Dedifferentiated amniotic fluid mesenchymal stem cell (primary cell): ENCODE results near the gene NINL.

Source experiments
- DNase-seq: peaks from one replicate; pipeline ENCODE4 v3.0.0-alpha.2; 2016; ENCODE audit errors: extremely low spot score

NINL gene

DNA sequence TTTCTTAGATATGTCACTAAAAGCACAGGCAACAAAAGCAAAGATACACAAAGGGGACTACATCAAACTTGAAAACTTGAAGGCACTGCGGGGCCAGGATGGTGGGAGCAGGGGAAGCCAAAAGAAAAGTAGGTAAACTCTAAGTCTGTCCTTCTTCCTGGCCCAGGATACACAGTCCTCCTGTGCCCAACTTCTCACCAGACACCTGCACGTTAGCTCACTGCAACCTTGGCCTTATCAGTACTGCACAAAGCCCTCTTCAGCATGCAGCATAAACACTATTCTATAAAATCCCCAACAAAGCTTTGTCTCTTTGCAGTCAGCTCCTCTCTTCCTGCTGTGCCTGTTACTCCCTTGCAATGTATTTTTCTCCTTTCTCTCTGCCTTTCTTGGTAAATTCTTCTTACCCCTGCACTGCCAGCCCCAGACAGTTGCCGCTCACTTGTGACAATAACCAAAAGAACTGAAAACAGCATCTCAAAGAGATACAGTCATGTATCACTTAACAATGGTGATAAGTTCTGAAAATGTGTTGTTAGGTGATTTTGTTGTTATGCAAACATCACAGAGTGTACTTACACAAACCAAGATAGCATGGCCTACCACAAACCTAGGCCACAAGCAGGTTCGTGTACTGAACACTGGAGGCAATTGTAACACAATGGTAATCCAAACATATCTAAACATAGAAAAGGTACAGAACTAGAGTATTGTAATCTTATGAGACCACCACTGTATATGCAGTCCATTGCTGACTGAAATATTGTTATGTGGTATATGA lies 51.2 kb downstream of the NINL start:
- no peak for DNase-seq

DNA sequence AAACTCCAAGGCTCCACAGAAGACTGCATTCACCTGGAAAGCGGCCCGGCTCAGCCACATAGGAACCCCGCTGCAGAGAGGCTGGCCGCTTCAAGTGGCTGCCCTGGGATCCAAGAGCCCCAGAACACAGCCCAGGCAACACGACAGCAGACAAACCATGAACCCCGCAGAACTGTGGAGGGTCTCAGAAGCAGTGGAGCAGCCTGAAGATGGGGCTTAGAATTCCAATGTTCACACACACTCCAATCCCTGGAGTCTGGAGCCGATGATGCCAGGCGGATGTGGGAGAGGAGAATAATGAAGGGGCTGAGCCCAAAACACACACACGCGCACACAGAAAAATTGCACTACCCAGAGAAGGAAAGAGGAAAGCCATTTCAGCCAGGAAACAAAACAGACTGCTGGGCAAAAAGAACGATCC lies 52.4 kb downstream of the NINL start:
- DNase-seq = no peak

DNA sequence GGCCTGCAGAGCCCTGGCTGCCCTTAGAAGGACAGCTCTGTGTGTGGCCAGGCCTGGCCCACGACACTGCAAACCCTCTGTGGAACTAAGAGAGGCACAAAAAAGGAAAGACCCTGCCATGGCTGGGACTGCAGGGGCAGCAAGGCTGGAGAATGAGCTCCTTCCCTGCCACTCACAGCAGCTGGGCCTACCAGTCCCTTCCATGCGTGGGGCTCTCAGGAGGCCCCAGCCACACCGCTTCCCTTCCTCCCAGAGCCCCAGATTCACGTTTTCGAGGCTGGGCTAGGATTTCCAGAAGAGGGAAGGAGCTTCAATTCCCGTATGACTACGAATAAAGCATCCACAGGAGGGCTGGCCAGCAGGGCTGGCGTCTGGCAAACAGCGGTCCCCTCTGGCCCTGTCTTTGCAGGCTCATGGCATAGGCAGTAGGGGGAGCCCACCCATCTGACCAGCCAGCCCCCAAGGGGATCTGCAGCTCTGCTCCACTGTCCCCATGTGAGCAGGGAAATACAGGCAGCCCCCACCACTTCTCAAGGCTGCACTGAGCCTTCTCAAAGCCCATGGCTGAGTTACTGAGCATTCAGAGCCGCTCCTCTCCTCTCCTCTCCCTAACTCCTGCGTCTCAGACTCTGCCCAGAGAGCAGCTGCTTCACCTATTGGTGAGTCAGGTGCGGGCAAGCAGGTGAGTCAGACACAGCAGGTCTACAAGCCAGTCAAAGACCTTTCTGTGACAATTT lies 53.1 kb downstream of the NINL start:
- no peak for DNase-seq

DNA sequence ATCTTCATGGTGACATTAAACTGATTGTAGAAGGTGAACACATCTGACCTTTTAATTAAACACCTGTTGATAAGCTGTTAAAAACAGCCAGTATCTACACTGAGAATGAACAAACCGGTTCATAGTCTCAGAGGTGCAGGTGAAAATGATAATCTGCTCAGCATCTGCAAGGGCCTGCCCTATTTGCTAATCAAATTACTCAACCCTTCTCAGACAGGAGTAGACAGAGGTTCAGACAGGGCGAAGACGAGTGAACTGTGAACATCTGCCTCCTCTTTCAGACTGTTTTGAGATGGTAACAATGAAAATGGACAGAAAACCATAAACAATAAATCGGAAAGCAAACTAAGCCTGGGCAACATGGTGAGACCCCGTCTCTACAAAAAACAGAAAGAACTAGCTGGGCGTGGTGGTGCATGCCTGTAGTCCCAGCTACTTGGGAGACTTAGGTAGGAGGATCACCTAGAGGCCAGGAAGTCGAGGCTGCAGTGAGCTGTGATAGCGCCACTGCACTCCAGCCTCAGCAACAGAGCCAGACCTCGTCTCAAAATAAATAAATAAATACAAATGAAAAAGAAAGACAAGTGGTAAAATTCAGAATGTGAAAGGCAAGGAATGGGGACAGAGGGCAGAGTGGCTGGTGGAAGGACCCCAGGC lies 55.9 kb downstream of the NINL start:
- DNase-seq = no peak

DNA sequence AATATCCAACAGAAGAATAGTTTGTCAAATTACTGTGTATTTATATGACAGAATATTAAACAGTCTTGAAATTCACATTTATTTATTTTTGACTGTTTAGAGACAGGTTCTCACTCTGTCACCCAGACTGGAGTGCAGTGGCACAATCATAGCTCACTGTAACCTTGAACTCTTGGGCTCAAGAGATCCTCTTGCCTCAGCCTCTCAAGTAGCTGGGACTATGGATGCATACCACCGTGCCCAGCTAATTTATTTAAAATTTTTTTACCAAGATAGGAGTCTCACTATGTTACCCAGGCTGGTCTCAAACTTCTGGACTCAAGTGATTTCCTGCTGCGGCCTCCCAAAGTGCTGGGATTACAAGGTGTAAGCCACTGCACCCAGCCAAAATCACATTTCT lies 57.4 kb downstream of the NINL start:
- no peak for DNase-seq

DNA sequence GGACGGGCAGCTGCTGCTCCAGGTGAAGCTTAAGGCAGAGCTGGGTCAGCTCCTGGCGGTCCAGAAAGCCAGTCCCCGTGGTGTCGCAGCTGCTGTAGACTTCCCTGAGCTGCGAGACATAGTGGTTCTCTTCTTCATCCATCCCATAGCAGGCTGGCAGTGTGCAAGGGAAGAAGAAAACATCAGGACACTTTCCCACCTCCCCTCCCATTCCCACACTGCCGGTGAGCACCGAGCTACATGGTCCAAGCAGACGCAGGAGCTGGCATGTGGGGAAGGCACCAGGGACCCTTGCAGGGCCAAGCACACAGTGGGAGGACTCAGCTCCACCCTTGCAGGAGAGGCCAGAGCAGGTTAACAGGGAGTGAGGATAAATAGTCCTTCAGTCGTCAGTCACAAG lies 58.9 kb downstream of the NINL start:
- DNase-seq = no peak

DNA sequence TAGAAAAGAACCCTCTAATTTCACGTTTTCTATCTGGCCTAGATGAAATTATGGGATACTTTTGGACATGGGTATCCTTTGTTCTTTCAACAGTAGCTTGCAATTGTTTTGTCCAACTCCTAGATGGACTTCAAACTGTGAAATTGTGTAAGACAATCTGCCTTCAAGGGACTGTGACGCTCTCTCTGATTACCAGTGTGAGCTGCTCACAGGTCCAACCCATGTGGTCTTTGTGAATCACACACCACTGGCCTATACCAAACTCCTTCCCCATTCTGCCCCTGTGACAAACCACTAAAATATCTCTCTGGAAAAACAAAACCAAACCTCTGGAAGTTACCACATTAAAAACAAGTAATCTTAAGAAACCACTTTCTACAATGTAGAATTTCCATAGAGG lies 59.5 kb downstream of the NINL start:
- peak; percentile 87 for DNase-seq

DNA sequence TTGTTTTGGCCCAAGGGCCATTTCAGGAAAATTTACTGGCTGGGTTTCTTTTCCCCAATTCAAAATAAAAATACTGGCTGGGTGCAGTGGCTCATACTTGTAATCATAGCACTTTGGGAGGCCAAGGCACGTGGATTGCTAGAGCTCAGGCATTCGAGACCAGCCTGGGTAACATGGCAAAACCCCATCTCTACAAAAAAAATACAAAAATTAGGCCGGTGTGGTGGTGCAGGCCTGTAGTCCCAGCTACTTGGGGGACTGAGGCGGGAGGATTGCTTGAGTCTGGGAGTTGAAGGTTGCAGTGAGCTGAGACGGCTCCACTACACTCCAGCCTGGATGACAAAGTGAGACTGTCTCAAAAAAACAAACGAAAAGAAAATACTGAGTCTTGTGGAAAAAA lies 60.0 kb downstream of the NINL start:
- no peak for DNase-seq

DNA sequence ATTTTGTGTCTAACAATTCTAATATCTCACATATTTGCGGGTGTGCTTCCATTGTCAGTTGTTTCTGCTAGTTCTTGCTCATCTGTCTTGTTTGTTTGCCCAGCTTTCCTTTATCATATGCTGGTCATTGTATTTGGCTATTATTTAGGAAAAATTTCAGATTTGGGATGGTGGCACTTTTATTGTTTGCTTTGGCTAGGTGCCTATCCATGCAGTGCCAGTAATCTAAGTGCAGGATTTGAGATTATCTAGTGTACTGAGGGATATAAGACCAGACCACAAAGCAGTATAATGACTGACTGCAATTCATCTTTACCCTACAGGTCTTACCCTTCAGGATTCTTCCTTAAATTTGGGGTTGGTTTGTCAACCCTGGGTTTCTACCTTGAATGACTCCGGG lies 63.9 kb downstream of the NINL start:
- DNase-seq = no peak

DNA sequence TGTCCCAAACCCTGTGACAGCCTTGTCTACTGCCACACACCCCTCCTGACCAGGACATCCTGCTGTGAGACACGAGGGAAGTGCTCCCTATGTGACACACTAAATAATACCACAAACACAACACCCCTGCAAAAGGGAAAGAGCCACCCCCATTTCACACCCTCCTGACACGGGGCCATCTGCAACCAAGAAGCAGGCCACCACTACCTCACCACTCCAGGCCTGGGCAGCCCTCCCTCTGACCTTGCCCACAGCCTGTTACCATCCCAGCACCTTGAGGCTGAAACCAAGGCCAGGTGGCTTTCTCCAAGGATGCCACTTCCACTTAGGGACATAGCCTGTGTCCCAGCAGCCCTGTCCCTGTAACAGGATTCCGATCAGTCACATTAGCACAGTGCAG lies 68.2 kb downstream of the NINL start:
- no peak for DNase-seq

DNA sequence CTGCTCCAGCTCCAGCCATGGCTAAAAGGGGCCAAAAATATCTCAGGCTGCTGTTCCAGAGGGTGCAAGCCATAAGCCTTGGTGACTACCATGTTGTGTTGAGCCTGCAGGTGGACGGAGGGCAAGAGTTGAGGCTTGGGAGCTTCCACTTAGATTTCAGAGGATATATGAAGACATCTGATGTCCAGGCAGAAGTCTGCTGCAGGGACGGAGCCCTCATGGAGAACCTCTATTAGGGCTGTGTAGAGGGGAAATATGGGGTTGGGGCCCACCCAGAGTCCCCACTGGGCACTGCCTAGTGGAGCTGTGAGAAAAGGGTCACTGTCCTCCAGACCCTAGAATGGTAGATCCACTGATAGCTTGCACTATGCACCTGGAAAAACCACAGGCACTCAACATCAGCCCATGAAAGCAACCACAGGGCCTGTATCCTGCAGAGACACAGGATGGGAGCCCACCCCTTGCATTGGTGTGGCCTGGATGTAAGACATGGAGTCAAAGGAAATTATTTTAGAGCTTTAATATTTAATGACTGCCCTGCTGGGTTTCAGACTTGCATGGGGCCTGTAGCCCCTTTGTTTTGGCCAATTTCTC lies 70.5 kb downstream of the NINL start:
- DNase-seq = no peak

DNA sequence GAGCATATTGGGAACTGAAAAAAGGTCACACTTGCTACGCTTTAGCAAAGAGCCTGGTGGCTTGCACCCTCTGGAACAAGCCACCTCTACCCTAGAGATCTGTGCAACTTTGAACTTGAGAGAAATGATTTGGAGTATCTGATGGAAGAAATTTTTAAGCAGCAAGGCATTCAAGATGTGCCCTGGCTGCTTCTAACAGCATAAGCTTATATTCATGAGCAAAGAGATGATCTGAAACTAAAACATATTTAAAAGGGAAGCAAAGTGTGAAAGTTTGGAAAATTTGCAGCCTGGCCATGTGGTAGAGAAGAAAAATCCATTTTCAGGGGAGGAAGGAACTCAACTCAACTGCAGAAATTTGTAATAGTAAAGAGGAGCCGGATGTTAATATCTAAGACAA lies 71.1 kb downstream of the NINL start:
- DNase-seq = no peak

DNA sequence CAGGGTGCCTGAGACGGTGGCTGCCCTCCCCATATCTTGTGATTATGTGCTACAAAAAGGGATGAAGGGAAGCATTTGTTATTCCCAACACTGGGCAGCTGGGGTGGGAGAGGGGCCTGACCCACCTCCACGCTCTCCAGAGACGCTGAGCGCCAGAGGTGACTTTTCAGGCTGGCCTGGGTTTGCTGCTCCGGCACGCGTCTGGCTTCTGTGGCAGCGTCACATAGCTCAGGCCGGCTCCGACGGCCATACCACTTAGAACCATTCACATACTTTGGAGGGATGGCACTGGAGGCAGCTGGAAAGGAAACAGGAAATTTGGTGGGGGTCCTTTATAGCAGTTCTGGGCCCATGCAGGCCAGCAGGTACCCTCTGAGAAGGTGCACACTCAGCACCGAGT lies 72.6 kb downstream of the NINL start:
- no peak for DNase-seq

DNA sequence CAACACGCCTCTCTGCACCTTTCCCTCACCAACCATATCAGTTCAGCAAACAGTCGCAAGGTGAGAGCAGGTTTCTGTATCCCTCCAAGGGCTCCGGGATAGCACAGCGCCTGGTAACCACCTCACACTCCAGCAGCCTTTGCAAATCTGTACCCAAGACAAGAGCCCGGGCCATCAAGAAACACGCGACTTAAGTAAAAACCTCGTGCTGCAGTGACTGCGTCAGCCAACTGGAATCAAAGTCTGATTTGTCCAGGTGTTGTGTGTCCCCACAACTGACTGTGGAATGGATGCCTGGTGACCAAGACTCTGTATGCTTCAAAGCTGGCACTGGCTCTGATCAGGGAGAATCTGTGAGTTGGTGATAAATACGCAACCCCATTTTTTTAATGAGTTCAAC lies 74.1 kb downstream of the NINL start:
- no peak for DNase-seq

DNA sequence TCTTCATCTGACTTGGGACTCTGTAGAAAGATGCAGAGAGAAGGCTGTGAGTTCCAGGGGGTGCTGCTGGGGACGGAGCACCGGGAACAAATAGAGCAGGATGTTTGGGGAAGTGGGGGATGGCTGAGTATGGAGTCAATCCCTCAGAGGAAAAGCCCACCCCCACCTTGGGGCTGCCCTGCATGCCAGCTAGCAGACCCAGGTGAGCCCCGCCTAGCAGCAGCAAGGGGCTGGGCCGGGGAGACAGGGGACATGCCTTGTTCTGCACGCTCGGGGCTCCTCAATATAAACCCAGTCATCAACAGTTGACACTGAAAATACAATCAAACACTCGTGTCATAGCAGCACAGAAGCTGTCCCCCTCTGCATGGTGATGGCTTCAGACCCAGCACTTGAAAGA lies 74.6 kb downstream of the NINL start:
- DNase-seq = no peak

DNA sequence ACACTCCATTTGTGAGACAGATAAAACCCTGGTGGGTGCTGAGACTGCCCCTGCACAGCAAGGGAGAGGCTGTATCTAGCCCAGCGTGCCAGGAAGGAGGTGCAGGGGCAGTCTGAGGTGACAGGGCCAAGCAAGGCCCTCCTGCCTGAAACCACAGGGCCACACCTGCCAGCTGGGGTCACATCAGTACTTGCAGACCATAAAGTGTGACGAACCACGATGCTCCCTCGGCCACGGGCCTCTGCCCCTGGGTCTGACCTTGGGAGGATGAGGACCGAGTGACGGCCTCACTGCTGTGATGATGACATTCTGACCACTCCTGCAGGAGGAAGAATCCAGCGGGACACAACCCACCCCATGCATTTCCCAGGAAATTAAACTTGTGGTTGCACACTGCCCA lies 75.1 kb downstream of the NINL start:
- DNase-seq = no peak

DNA sequence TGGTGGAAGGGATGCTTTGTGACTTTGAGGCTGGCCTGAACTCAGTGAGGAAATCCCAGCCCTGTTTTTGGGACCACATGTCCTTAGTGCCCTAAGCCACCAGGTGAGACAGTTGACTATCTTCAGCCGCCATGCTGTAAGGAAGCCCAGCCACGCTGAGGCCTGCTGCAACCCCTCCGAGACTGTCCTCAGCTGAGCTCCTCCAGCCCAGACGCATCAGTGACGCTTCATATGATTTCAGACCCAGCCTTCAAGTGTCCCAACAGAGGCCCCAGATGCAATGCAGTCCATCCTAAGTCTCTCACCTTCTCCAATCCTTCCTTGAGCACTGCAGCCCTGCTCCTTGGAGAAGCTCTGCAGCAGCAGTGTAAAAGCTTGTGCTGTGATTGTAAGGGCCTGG lies 76.2 kb downstream of the NINL start:
- DNase-seq = no peak

DNA sequence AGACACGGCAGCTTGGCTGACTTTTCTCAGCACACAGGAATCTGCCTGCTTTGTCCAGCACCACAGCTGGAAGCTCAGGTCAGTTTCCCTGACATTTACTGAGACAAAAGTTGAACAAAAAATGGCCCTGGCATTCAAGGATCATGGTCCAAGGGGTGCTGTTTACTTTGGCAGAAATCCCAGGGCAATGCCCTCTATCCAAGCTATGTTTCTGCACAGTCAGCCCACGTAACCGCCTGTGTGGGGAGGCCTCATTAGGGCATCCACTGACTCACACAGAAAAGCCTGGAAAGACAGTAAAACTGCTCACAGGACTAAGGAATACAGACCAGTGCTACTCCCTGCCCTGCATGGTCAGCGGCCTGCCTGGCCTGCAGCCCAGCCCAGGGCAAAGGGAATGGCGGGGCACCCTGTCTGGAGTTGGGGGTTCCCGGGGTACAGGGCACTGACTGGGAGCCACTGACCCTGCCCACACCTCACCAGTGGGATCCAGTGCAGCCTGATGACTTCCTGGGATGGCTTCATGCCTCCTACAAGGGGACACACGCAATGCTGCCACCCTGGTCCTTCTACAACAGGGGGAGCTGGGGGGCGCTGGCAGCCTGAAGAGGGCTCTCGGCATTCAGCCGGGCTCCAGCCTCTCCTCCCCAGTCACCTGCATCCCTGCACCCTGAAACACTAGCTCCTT lies 77.1 kb downstream of the NINL start:
- peak; percentile 88 for DNase-seq

DNA sequence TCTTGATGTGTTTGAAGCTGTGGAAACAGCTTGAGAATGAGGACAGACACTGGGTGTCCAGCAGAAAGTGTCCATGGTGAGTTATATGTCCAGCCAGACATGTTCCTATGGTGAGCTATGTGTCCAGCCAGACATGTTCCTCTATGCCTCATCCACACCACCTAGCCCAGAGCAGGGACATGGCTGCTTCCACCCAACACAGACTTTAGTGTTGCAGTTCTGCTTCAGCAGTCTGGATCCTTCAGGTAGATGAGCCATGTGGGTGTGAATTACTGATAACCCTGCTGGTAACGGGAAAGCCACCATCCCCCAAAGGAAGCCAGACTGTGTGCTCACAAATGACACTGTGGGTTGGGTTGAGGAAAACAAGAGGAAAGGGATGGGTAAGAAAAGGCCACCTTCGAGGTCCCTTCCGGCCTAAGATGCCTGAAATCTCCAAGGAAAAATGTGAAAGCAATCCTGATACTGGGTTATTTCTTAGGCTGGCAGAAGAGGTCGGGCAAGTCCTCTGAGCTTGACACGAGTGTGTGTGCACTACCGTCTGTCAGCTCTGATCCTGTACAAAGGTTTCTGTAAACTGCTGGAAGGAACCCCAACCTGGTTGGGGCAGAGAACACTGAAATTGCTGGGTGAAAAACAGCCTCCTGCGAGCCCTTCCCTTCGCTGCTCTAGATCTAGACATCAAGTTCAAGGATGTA lies 77.8 kb downstream of the NINL start:
- DNase-seq = no peak

DNA sequence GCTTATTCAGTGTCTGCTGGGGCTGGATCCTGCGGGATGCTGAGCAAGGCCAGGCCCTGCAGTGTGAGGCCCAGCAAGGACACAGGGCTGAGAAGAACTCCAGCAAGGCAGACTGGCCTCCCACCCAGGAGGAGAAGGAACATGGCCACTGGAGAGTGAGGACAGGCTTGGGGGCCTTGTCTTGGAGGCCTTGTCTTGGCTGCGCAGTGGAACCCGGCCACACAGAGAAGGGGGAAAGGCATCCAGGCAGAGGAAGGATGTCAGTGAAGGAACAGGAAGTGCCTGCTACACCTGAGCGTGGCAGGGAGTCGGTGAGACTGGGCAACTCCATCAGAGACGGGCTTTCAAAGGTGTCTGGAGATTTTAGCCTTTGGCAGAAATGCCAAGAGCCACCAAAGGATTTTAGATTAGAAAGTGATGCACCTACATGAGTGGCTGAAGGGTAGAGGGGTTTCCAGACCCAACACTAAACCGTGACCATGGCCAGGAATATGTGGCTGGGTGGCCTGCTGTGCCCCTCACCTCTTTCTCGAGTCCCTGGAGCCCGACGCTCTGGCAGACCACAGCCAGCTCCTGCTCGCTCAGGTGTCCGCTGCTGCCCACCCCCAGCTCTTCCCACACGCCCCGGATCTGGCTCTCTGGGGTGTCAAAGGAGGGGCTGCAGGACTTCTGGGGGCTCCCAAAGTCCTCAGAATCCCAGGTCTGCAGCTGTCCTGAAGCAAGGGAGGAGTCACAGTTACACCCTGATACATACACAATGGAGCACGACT lies 80.8 kb downstream of the NINL start:
- no peak for DNase-seq

DNA sequence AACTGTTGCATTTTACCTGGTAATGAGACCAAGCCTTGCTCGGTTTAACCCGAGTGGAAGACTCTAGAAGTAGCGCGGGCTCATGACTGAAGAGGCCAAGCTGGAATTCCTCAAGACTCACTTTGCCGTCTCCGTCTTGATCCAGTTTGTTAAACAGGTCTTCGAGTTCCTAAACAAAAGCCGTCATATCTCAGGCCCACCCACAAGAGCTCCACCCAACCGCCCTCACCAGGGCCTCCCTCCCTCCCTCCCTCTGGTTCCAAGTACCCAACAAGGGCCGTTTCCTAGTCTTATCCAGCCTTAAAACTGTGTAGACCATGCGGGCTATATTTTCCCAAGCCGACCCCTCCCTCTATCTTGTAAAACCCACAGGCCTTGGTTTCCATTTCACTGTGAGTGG lies 81.4 kb downstream of the NINL start:
- no peak for DNase-seq
